ENCODE measurements around the gene HBZ.

Gene HBZ

DNA sequence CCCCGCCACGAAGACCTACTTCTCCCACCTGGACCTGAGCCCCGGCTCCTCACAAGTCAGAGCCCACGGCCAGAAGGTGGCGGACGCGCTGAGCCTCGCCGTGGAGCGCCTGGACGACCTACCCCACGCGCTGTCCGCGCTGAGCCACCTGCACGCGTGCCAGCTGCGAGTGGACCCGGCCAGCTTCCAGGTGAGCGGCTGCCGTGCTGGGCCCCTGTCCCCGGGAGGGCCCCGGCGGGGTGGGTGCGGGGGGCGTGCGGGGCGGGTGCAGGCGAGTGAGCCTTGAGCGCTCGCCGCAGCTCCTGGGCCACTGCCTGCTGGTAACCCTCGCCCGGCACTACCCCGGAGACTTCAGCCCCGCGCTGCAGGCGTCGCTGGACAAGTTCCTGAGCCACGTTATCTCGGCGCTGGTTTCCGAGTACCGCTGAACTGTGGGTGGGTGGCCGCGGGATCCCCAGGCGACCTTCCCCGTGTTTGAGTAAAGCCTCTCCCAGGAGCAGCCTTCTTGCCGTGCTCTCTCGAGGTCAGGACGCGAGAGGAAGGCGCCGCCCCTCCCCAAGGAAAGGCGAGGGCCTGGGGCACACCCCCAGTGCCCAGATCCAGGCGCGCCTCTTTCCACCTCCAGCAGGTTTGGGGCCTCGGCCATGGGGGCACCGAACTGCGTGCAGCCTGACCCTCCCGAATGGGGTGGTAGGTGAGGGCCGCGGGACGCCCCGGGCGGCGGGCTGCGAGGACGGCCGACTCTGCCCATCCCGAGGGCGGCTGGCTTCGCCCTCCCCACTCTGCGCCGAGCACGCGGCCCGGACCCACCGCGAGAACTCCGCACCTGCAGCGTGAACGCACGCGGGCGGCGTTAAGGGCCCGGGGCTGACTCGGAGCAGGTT, 28.5 kb downstream of the HBZ start:
- peak overlapping the region; percentile 45 to 60 for H3K4me3 Mint-ChIP-seq
- peaks cover 18% of the 10 kb centered on the region for H3K36me3 Mint-ChIP-seq (ENCODE audit: insufficient read depth)
- no peaks in the 10 kb centered on the region for H3K9me3 Mint-ChIP-seq
- ATAC-seq (replicated peaks) (peak; percentile 88), DNase-seq (peak in 1 of 3 experiments; percentile 84)
- peaks cover 0 to 3% of the 10 kb centered on the region in 2 donors for H3K4me1 Mint-ChIP-seq (ENCODE audit: low read depth in 2 of 2)
- H3K27me3 Mint-ChIP-seq = peaks cover 15 to 16% of the 10 kb centered on the region in 2 donors
- no peak overlapping the region for H3K27ac Mint-ChIP-seq

DNA sequence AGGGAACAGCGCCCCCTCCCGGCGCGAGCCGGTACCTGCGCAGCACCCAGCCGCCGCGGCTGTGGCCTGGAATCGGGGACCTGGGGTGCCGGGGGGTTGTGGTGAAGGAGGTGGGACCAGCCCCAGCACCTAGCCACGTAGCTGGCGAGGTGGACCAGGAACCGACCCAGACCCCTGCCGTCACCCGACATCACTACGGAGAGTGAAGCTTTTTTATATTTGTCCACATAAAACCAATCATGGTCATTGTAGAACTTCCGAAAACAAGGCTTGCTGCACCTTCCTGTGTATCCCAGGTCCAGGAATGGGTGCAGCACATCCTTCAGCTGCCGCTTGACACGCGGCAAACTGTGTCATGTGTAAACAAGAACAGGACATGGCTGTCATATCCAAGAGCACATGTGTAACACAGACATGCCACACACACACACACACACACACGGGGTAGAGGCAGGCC, 29.1 kb downstream of the HBZ start:
- H3K4me3 Mint-ChIP-seq = no peak overlapping the region
- peak in 2 of 3 experiments; percentile 86 to 88 for DNase-seq
- peaks cover 0 to 3% of the 10 kb centered on the region in 2 donors for H3K4me1 Mint-ChIP-seq (ENCODE audit: low read depth in 2 of 2)
- peaks cover 15 to 16% of the 10 kb centered on the region in 2 donors for H3K27me3 Mint-ChIP-seq
- no peaks in the 10 kb centered on the region for H3K9me3 Mint-ChIP-seq
- peaks cover 18% of the 10 kb centered on the region for H3K36me3 Mint-ChIP-seq (ENCODE audit: insufficient read depth)
- no peak overlapping the region for H3K27ac Mint-ChIP-seq
- no peak for ATAC-seq (replicated peaks)

DNA sequence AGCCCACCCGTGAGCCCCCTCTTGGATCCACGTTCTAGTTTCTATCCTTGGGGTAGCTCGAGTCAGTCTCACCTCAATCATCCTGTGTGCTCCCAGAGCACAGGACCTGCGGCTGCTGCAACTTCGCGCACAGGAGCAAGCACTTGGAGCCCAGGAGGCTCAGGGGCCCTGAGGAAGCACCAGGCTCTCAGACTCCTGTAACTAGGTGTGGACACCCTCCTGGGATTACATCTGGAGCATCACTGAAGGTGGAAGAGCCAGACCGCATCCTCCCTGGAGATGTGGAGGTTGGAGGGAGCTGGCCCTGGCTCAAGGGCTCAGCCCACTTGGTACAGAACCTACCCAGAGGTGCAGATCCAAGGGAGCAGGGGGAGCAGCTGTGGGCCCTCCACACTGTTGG, 30.6 kb downstream of the HBZ start:
- no peak for ATAC-seq (replicated peaks)
- no peak overlapping the region for H3K4me3 Mint-ChIP-seq

DNA sequence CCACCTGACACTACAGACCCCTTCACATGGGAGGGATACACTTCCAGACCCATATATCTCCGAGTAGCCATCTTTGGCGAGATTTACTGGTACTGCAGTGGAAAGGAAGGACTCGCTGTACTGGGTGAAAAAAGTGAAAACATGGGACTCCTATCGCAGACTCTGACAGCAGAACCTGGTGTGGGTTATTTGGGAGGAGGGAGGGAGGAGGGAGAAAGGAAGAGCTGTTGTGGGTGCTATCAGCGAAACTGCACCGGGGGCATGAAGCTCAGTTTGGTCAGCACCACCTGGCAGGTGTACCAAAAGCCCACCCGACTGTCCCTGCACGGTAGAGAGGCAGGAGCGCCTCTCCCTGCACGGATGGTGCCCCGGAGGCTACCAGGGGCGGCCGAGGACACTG, 32.8 kb downstream of the HBZ start:
- no peak for ATAC-seq (replicated peaks)
- DNase-seq = no peak
- Mint-ChIP-seq H3K27me3 (no peaks in the 10 kb centered on the region), H3K4me3 (no peak overlapping the region), H3K9me3 (no peaks in the 10 kb centered on the region), H3K4me1 (ENCODE audit: low read depth in 2 of 2) (peaks cover 0 to 4% of the 10 kb centered on the region in 2 donors), H3K27ac (no peak overlapping the region), H3K36me3 (ENCODE audit: insufficient read depth) (peaks cover 39% of the 10 kb centered on the region)

More for the DNA sequence above, 30.6 kb downstream of the HBZ start:
- H3K27me3 Mint-ChIP-seq = peaks cover 6% of the 10 kb centered on the region in 2 donors
- no peaks in the 10 kb centered on the region for H3K9me3 Mint-ChIP-seq
- H3K4me1 Mint-ChIP-seq (ENCODE audit: low read depth in 2 of 2) = no peaks in the 10 kb centered on the region
- peaks cover 20% of the 10 kb centered on the region for H3K36me3 Mint-ChIP-seq (ENCODE audit: insufficient read depth)
- no peak for DNase-seq
- H3K27ac Mint-ChIP-seq = peak overlapping the region in 1 of 2 donors; percentile 20

DNA sequence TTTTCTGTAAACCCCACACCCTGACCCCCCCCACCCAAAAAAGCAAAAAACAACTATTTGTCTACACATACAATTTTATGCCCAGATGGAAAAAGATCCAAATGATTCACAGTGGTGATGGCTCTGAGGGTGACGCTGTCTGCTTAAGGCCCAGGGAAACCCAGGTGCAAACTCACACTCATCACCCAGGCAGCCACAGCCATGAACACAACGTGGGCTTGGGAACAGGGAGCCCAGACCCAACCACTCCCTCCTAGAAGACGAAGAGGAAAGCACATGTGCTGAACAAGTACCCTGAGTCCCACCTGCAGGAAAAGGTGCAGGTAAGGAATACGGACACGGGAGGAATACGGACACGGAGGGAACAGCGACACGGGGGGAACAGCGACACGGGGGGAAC, 33.2 kb downstream of the HBZ start:
- DNase-seq = no peak
- H3K9me3 Mint-ChIP-seq = no peaks in the 10 kb centered on the region
- peak overlapping the region in 1 of 2 donors; percentile 64 for H3K27ac Mint-ChIP-seq
- no peaks in the 10 kb centered on the region for H3K27me3 Mint-ChIP-seq
- no peak overlapping the region for H3K4me3 Mint-ChIP-seq
- ATAC-seq (replicated peaks) = no peak
- peaks cover 0 to 4% of the 10 kb centered on the region in 2 donors for H3K4me1 Mint-ChIP-seq (ENCODE audit: low read depth in 2 of 2)
- peaks cover 40% of the 10 kb centered on the region for H3K36me3 Mint-ChIP-seq (ENCODE audit: insufficient read depth)

DNA sequence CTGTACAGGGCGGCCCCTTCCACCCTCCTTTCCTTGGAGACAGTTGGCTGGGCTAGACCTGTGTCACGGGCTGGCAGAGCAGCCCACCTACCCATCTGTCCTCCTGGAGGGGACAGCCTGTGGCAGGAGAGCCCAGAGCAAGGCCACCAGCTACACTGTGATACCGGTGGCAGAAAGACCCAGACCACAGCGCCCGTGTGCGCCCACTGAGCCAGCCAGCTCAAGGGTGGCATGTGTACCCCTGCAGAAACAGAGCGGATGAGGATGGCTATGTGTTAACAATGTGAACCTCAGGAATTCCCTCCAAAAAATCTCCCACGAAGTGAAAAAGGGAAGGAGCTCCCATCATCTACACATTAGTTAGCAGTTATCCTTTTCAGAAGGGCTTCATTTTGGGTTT, 34.9 kb downstream of the HBZ start:
- Mint-ChIP-seq H3K4me3 (no peak overlapping the region), H3K27ac (no peak overlapping the region), H3K27me3 (no peaks in the 10 kb centered on the region), H3K4me1 (ENCODE audit: low read depth in 2 of 2) (peaks cover 0 to 4% of the 10 kb centered on the region in 2 donors), H3K9me3 (no peaks in the 10 kb centered on the region), H3K36me3 (ENCODE audit: insufficient read depth) (peaks cover 51% of the 10 kb centered on the region)
- ATAC-seq (replicated peaks) = no peak
- DNase-seq = no peak

DNA sequence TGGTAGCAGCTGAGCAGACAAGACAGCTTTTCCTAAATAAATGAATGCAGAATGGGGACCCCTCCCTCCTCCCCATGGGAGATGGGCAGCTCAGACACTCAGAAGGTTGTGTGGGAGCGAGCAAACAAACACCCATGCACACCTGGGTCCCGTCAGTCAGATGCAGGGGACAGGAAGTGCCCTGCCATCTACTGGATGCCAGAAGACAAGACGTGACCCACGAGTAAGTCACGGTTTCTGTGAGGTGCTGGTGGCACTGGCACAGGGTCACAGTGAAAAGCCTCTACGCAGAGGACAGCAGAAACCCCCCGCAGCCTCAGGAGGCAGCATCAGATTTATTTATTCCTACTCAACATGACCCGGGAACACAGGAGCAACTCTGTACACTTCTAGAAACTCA, 36.2 kb downstream of the HBZ start:
- Mint-ChIP-seq H3K4me1 (ENCODE audit: low read depth in 2 of 2) (peaks cover 0 to 4% of the 10 kb centered on the region in 2 donors), H3K9me3 (no peaks in the 10 kb centered on the region), H3K36me3 (ENCODE audit: insufficient read depth) (peaks cover 62% of the 10 kb centered on the region), H3K27me3 (no peaks in the 10 kb centered on the region), H3K4me3 (no peak overlapping the region), H3K27ac (peak overlapping the region; percentile 51 to 71)
- DNase-seq (no peak), ATAC-seq (replicated peaks) (peak; percentile 54)

DNA sequence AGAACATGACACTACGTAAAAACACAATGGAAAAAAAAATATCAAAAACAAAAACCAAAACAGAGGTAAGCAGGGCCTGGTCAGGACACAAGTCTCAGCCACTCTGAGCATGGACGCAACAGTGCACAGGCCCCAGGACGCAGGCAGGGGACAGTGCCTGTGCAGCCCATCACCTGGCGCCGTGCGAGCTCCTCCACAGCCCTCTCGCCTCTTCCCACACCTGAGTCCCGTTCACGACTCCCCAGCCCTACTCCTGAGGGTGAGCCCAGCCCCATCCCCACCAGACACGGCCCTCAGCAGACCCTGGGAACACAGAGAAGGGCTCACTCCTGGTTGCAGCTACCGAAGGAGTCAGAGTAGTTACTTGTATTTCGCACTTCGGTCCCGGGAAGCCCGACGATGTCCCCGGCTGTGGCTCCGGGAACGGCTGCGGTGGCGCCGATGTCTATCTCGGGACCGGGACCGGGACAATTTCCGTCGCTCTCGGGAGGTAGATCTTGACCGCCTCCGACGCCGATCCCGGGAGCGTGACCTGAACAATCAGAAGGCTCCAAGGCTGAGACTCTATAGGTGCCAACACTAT, 37.3 kb downstream of the HBZ start:
- Mint-ChIP-seq H3K4me3 (no peak overlapping the region), H3K9me3 (no peaks in the 10 kb centered on the region), H3K27ac (peak overlapping the region in 1 of 2 donors; percentile 51), H3K4me1 (ENCODE audit: low read depth in 2 of 2) (peaks cover 0 to 4% of the 10 kb centered on the region in 2 donors), H3K27me3 (no peaks in the 10 kb centered on the region), H3K36me3 (ENCODE audit: insufficient read depth) (peaks cover 70% of the 10 kb centered on the region)
- no peak for DNase-seq
- no peak for ATAC-seq (replicated peaks)

DNA sequence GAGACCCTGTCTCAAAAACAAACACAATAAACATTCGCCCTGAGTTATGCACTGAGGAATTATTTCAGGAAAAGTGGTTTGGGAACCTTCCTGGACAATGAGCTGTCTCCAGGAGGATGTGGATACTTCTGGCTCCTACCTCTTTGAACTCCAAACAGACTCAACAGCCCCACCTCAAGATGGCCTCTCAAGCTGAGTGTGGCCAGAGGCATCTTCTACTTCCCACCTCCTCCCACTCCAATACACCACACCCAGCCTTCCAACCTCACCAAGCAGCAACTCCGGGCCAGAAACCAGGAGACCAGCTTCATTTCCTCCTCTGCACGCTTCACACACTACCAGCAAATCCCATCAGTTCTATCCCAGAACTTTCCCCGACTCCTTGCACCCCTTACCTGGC, 39.4 kb downstream of the HBZ start:
- DNase-seq (no peak), ATAC-seq (replicated peaks) (no peak)
- Mint-ChIP-seq H3K27ac (peak overlapping the region in 1 of 2 donors; percentile 49), H3K36me3 (ENCODE audit: insufficient read depth) (peaks cover 84% of the 10 kb centered on the region), H3K27me3 (no peaks in the 10 kb centered on the region), H3K4me3 (no peak overlapping the region), H3K9me3 (no peaks in the 10 kb centered on the region), H3K4me1 (ENCODE audit: low read depth in 2 of 2) (peaks cover 0 to 4% of the 10 kb centered on the region in 2 donors)

DNA sequence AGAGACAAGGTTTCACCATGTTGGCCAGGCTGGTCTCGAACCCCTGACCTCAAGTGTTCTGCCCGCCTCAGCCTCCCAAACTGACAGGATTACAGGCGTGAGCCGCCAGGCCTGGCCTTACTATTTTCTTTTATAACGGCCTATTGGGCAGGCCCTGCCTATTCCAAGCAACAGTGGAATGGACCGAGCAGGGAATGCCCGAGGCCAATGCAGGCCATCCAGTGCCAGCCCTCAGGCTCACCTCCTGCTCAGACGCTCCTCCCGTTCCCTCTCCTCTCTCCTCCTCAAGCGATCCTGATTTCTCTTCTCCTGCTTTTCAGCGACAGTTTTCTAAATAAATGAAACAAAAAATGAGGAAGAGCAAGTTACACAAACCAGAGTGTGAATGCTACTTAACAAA, 40.2 kb downstream of the HBZ start:
- H3K9me3 Mint-ChIP-seq = no peaks in the 10 kb centered on the region
- no peak for ATAC-seq (replicated peaks)
- H3K27me3 Mint-ChIP-seq = no peaks in the 10 kb centered on the region
- peaks cover 93% of the 10 kb centered on the region for H3K36me3 Mint-ChIP-seq (ENCODE audit: insufficient read depth)
- DNase-seq = no peak
- H3K4me3 Mint-ChIP-seq = no peak overlapping the region
- H3K4me1 Mint-ChIP-seq (ENCODE audit: low read depth in 2 of 2) = peaks cover 0 to 4% of the 10 kb centered on the region in 2 donors
- H3K27ac Mint-ChIP-seq = peak overlapping the region in 1 of 2 donors; percentile 49

DNA sequence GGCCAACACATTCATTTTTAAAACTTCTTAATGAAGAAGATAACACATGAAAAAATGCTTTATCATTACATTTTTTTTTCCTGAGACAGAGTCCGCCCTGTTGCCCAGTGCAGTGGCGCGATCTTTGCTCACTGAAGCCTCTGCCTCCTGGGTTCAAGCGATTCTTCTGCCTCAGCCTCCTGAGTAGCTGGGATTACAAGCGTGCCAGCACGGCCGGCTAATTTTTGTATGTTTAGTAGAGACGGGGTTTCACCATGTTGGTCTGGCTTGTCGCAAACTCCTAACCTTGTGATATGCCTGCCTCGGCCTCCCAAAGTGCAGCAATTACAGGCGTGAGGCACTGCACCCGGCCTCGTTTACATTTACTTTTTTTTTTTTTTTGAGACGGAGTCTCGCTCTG, 41.0 kb downstream of the HBZ start:
- ATAC-seq (replicated peaks) = no peak
- H3K9me3 Mint-ChIP-seq = no peaks in the 10 kb centered on the region
- H3K27ac Mint-ChIP-seq = peak overlapping the region in 1 of 2 donors; percentile 49
- peaks cover 0 to 4% of the 10 kb centered on the region in 2 donors for H3K4me1 Mint-ChIP-seq (ENCODE audit: low read depth in 2 of 2)
- H3K27me3 Mint-ChIP-seq = no peaks in the 10 kb centered on the region
- no peak overlapping the region for H3K4me3 Mint-ChIP-seq
- no peak for DNase-seq
- peaks cover 96% of the 10 kb centered on the region for H3K36me3 Mint-ChIP-seq (ENCODE audit: insufficient read depth)

DNA sequence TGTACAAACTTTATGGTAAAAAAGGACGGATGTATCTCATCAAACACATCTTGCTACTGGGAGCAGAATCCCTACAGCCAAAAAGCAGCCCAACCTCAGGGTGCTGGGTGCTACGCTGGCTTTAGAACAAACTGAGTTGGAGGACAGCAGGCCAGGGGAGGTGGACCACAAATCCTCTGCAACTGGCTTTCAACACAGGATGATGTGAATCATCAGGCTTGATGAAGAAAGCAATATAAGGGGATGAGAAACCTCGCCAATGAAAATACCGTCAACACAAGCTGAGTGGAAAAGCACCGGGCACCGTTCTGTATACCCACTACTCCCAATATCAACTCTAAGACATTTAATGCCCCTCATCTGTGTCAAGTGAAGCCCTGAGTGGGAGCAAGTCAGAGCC, 42.1 kb downstream of the HBZ start:
- no peaks in the 10 kb centered on the region for H3K27me3 Mint-ChIP-seq
- H3K4me3 Mint-ChIP-seq = no peak overlapping the region
- ATAC-seq (replicated peaks) (no peak), DNase-seq (no peak)
- H3K9me3 Mint-ChIP-seq = no peaks in the 10 kb centered on the region
- no peaks in the 10 kb centered on the region for H3K4me1 Mint-ChIP-seq (ENCODE audit: low read depth in 2 of 2)
- H3K27ac Mint-ChIP-seq = no peak overlapping the region
- H3K36me3 Mint-ChIP-seq (ENCODE audit: insufficient read depth) = peaks cover 97% of the 10 kb centered on the region

DNA sequence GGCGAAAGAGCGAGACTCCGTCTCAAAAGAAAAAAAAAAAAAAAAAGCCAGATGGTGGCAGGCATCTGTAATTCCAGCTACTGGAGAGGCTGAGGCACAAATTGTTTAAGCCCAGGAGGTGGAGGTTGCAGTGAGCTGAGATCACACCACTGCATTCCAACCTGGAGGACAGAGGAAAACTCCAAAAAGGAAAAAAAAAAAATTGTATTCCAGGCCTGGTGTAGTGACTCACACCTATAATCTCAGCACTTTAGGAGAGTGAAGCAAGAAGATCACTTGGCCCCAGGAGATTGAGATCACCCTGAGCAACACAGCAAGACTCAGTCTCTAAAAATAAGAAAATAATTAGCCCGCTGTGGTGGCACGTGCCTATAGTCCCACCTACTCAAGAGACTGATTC, 47.9 kb downstream of the HBZ start:
- DNase-seq (no peak), ATAC-seq (replicated peaks) (no peak)
- Mint-ChIP-seq H3K36me3 (ENCODE audit: insufficient read depth) (peaks cover 99% of the 10 kb centered on the region), H3K9me3 (no peaks in the 10 kb centered on the region), H3K4me1 (ENCODE audit: low read depth in 2 of 2) (no peaks in the 10 kb centered on the region), H3K27ac (no peak overlapping the region), H3K27me3 (no peaks in the 10 kb centered on the region), H3K4me3 (no peak overlapping the region)

DNA sequence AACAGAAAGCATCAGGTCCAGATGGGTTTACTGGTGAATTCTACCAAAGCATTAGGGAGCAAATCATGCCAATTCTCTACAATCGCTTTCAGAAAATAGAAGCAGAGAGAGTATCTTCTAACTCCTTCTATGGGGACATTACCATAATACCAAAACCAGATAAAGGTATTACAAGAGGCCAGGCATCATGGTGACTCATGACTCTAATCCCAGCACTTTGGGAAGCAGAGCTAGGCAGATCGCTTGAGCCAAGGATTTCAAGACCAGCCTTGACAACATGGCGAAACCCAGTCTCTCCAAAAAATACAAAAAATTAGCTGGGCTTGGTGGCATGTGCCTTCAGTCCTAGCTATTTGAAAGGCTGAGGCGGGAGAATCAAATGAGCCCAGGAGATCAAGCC, 50.8 kb downstream of the HBZ start:
- Mint-ChIP-seq H3K4me1 (ENCODE audit: low read depth in 2 of 2) (no peaks in the 10 kb centered on the region), H3K27ac (no peak overlapping the region), H3K27me3 (no peaks in the 10 kb centered on the region), H3K36me3 (ENCODE audit: insufficient read depth) (peaks cover 99% of the 10 kb centered on the region), H3K9me3 (no peaks in the 10 kb centered on the region), H3K4me3 (no peak overlapping the region)
- ATAC-seq (replicated peaks) = no peak
- no peak for DNase-seq

Data from effector memory CD8-positive, alpha-beta T cell (primary cell).